HG02943 (cell line): ENCODE results near the gene ZNF473.
"Not testable (repeated sequence)": the region's sequence is repeated elsewhere in the genome, so short reads cannot be mapped to it uniquely, and the experiment has no call there.

Source experiments
- ATAC-seq: cut with Tn5 transposase; IDR thresholded peaks from one replicate; pipeline ENCODE4 v1.9.1; 2021; ENCODE audit warnings: mild to moderate bottlenecking, low read depth, moderate library complexity; ENCODE audit not compliant: unreplicated experiment

The ZNF473 gene

GRCh38 chr19:50047671-50048070 is 21.9 kb downstream of the ZNF473 start:
- no peak for ATAC-seq

GRCh38 chr19:50050406-50051227 is 24.8 kb downstream of the ZNF473 start:
- ATAC-seq, result no peak

- not testable (repeated sequence) for ATAC-seq
Measured at GRCh38 chr19:50051228-50051895, 25.6 kb downstream of the ZNF473 start.

- ATAC-seq, result no peak
Measured at GRCh38 chr19:50051964-50052363, 26.2 kb downstream of the ZNF473 start.

GRCh38 chr19:50053119-50053518 is 27.3 kb downstream of the ZNF473 start:
- ATAC-seq, result no peak

GRCh38 chr19:50058425-50058824 is 32.6 kb downstream of the ZNF473 start:
- ATAC-seq, result no peak

GRCh38 chr19:50059045-50059444 is 33.2 kb downstream of the ZNF473 start:
- ATAC-seq, result no peak

- ATAC-seq, result no peak
Measured at GRCh38 chr19:50060107-50060506, 34.3 kb downstream of the ZNF473 start.

- ATAC-seq, result no peak
Measured at GRCh38 chr19:50061650-50062049, 35.8 kb downstream of the ZNF473 start.

- ATAC-seq, result no peak
Measured at GRCh38 chr19:50065938-50066337, 40.1 kb downstream of the ZNF473 start.

GRCh38 chr19:50067575-50067974 is 41.8 kb downstream of the ZNF473 start:
- ATAC-seq, result no peak

GRCh38 chr19:50068382-50068781 is 42.6 kb downstream of the ZNF473 start:
- not testable (repeated sequence) for ATAC-seq

- ATAC-seq, result not testable (repeated sequence)
Measured at GRCh38 chr19:50075076-50075475, 49.3 kb downstream of the ZNF473 start.

- not testable (repeated sequence) for ATAC-seq
Measured at GRCh38 chr19:50075644-50076372, 50.0 kb downstream of the ZNF473 start.

GRCh38 chr19:50076581-50077355 is 51.0 kb downstream of the ZNF473 start:
- ATAC-seq, result not testable (repeated sequence)

GRCh38 chr19:50079014-50079413 is 53.2 kb downstream of the ZNF473 start:
- not testable (repeated sequence) for ATAC-seq

GRCh38 chr19:50084440-50084839 is 58.6 kb downstream of the ZNF473 start:
- not testable (repeated sequence) for ATAC-seq

- not testable (repeated sequence) for ATAC-seq
Measured at GRCh38 chr19:50087153-50087552, 61.3 kb downstream of the ZNF473 start.

GRCh38 chr19:50090706-50091105 is 64.9 kb downstream of the ZNF473 start:
- not testable (repeated sequence) for ATAC-seq

GRCh38 chr19:50091786-50092185 is 66.0 kb downstream of the ZNF473 start:
- not testable (repeated sequence) for ATAC-seq
